ENCODE data around the gene NEO1.

NEO1 gene

GRCh38 chr15:73329501-73330200 lies 277.4 kb downstream of the NEO1 start:
- H3K4me3 ChIP-seq (ENCODE audit: low read depth, low read length) = no peak overlapping the region
- DNase-seq (ENCODE audit: low read depth, low spot score) = no peak
- in situ Hi-C loops (cut with HindIII; ENCODE audit: low sequenced_read_pairs) = no loop called here
- TF ChIP-seq CTCF (IDR thresholded peaks at IDR 0.05; ENCODE audit: low read depth, low read length) = no peak

GRCh38 chr15:73330206-73331051 lies 278.2 kb downstream of the NEO1 start:
- no peak for TF ChIP-seq CTCF (IDR thresholded peaks at IDR 0.05; ENCODE audit: low read depth, low read length)
- H3K4me3 ChIP-seq (ENCODE audit: low read depth, low read length) = no peak overlapping the region
- in situ Hi-C loops (cut with HindIII; ENCODE audit: low sequenced_read_pairs) = no loop called here
- DNase-seq (ENCODE audit: low read depth, low spot score) = no peak

GRCh38 chr15:73331501-73331900 lies 279.2 kb downstream of the NEO1 start:
- in situ Hi-C loops (cut with HindIII; ENCODE audit: low sequenced_read_pairs) = no loop called here

GRCh38 chr15:73331991-73332925 lies 280.0 kb downstream of the NEO1 start:
- DNase-seq (ENCODE audit: low read depth, low spot score) = no peak
- no peak for TF ChIP-seq CTCF (IDR thresholded peaks at IDR 0.05; ENCODE audit: low read depth, low read length)
- no peak overlapping the region for H3K4me3 ChIP-seq (ENCODE audit: low read depth, low read length)
- in situ Hi-C loops (cut with HindIII; ENCODE audit: low sequenced_read_pairs) = no loop called here

More at GRCh38 chr15:73331501-73331900, 279.2 kb downstream of the NEO1 start:
- TF ChIP-seq CTCF (IDR thresholded peaks at IDR 0.05; ENCODE audit: low read depth, low read length) = no peak
- no peak overlapping the region for H3K4me3 ChIP-seq (ENCODE audit: low read depth, low read length)
- no peak for DNase-seq (ENCODE audit: low read depth, low spot score)

- DNase-seq (ENCODE audit: low read depth, low spot score) = no peak
- in situ Hi-C loops (cut with HindIII; ENCODE audit: low sequenced_read_pairs) = no loop called here
- TF ChIP-seq CTCF (IDR thresholded peaks at IDR 0.05; ENCODE audit: low read depth, low read length) = no peak
- no peak overlapping the region for H3K4me3 ChIP-seq (ENCODE audit: low read depth, low read length)
Observed at GRCh38 chr15:73333001-73333400, 280.7 kb downstream of the NEO1 start.

GRCh38 chr15:73334086-73334485 lies 281.8 kb downstream of the NEO1 start:
- TF ChIP-seq CTCF (IDR thresholded peaks at IDR 0.05; ENCODE audit: low read depth, low read length) = no peak
- in situ Hi-C loops (cut with HindIII; ENCODE audit: low sequenced_read_pairs) = no loop called here
- H3K4me3 ChIP-seq (ENCODE audit: low read depth, low read length) = no peak overlapping the region
- DNase-seq (ENCODE audit: low read depth, low spot score) = no peak

Data from astrocyte of the spinal cord (primary cell).